ENCODE results near the gene LUC7L3.

The LUC7L3 gene

DNA sequence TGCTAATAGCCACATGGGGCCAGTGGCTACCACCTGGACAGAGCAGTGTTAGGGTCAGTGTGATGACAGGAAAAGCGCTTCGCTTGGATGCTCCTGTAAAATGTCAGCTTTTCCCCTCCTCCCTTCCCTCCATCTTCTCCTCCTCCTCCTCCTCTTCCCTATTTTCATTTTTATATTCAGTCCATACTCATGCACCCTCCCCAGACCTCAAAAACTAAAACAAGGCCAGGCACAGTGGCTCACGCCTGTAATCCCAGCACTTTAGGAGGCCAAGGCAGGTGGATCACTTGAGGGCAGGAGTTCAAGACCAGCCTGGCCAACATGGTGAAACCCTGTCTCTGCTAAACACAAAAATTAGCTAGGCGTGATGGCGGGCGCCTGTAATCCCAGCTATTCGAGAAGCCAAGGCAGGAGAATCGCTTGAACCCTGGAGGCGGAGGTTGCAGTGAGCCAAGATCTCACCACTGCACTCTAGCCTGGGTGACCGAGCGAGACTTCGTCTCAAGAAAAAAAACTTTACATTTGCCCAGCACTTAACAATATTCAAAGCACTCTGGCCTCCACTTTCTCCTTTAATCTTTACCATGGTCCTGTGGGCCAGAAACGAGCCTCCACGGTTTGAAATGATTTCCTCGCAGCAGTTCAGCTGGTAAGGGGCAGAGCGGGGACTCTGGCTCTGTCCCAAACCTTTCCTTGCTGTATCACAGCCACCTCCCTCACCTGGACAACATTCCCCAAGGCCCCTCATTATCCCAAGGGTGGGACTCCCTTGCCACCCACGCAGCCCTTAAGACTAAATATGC lies 33.5 kb upstream of the LUC7L3 start:
- DNase-seq (ENCODE audit: low spot score) (no peak), FAIRE-seq (no peak)

DNA sequence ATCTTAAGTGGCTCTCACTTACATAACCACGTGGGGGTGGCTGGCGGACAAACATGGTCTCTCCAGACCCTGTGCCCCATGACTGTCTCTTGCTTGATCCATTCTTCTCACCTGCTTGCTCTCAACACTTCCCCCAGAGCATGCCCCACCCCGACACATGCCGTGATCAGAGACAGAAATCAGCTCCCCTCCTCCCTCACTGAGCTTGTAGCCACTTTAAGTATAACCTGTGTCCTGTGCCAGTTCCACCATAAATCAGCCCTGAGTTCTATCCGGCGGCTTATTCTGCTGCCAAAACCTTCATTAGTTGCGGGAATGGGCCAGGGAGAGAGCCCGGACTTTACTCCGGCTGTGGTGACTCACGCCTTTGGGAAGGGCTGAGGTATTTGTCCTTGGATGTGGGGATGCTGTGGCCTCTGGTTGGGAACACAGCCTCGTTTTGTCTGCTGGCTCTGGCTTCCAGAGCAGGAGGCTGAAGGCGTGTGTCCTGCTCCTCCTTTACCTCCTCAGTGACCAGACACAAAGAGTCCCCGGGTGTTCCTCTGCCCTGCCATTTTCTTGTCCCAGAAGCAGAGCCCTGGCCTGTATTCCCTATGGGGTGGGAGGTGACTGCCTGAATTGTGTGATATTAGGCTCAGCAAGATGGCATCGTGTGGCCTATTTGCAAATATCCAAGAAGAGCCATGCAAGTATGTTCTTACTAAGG lies 32.8 kb upstream of the LUC7L3 start:
- FAIRE-seq = peak; percentile 94
- DNase-seq (ENCODE audit: low spot score) = peak; percentile 84

DNA sequence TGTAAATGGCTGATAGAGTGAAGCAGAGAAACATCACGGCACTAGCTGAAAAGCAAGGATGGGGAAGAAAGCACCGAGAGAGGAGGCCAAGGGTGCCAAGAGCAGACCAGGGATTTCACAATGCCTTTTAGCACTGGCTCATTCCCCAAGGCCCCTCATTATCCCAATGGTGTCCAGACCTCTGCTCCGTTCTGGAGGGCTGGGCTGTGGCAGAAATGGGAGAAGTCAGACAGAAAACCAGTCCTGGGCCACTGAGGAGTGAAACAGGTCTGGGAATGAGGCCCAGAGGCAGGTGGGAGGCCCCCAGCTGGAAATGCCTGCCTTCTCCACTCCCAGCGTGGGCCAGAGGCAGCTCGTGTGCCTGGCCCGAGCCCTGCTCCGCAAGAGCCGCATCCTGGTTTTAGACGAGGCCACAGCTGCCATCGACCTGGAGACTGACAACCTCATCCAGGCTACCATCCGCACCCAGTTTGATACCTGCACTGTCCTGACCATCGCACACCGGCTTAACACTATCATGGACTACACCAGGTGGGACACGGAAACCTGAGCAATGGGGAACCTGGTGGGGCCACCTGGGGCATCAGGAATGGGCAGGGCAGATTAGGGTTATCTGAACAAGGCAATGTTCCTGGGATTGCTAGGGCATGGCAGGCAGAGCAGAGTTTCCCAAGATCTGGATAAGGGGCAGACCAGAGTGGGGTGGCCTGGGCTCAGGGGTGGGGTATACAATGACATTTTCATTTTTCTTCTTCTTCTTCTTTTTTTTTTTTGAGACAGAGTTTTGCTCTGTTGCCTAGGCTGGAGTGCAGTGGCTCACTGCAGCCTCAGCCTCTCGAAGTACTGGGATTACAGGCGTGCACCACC lies 32.0 kb upstream of the LUC7L3 start:
- FAIRE-seq (no peak), DNase-seq (ENCODE audit: low spot score) (no peak)

DNA sequence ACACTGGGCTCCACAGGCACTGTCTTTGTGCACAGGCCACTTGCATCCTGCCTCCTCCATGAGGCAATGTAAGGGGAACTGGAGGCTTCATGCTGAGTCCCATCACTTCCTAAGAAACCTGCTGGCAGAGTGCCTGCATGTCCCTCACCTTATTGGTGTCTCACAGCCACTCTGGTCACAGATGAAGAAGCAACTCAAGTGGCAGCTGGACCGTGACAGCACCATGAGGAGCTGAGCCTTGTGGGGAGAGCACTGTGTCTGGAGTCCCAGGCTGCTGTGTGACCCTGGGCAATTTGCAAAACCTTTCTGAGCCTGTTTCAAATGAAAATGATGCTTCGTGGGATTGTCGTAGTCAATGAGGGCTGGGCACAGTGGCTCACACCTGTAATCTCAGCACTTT lies 31.2 kb upstream of the LUC7L3 start:
- peak; percentile 83 for DNase-seq (ENCODE audit: low spot score)
- FAIRE-seq = peak; percentile 84

DNA sequence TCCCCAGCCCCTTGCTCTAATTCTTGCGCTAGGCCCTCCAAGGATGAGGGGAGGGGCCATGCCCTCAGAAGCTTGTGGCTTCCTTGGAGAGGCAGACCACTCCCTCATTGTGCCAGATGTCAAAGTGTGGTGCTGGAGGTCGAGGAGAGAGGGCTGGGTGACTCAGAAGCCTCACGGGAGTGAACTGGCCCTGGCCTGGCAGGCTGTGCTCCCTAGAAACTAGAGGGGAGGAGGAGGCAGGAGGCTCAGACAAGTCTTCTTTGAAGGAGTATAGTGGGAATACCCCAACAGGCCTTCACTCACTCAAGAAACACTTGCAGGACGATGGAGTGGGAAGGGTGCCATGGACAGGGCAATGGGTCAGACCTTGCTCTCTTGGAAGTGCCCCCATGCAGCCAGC lies 30.2 kb upstream of the LUC7L3 start:
- DNase-seq (ENCODE audit: low spot score) = peak; percentile 83

DNA sequence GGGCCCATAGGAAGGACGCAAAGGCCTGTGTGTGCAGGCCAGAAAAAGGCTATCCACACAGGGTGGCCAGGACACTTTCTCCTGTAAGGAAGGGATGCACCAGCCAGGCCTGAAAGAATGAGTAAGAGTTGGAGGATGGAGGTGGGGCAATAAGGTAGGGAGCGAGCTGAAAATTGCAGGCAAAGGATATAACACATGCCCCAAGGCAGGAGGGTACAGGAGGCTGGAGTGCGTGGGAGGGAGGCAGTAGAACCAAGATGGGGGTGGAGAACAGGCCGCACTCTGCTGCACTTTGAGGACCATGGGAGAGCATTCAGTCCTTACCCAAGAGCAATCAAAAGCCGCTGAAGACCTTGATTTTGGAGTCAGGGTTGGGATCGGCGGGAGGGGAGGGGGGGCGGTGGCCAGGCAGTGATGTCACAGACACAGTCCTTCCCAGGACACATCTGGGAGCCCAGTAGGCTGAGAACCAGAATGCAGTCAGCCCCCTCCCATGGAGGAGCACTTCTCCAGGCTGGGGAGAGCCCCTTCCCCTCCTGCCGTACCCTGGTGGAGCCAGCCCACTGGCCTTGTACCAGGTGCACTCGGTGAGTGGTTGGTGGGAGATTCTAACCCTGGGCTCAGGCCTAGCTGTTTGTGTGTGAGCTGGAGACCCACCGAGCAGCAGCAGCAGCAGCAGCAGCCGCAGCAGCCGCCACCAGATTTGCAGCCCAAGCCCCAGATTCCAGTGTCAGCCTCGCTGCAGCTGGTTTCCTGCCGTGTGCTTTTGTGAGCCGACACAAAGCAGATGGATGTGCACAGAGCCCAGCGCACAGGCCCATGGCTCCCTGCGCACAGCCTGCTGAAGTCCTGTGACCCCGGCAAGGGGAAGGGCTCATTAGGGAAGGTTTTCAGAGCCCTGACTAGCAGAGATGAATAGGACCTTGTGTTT lies 29.2 kb upstream of the LUC7L3 start:
- DNase-seq (ENCODE audit: low spot score) = peak; percentile 43

More for the DNA sequence above, 30.2 kb upstream of the LUC7L3 start:
- FAIRE-seq = peak; percentile 89

DNA sequence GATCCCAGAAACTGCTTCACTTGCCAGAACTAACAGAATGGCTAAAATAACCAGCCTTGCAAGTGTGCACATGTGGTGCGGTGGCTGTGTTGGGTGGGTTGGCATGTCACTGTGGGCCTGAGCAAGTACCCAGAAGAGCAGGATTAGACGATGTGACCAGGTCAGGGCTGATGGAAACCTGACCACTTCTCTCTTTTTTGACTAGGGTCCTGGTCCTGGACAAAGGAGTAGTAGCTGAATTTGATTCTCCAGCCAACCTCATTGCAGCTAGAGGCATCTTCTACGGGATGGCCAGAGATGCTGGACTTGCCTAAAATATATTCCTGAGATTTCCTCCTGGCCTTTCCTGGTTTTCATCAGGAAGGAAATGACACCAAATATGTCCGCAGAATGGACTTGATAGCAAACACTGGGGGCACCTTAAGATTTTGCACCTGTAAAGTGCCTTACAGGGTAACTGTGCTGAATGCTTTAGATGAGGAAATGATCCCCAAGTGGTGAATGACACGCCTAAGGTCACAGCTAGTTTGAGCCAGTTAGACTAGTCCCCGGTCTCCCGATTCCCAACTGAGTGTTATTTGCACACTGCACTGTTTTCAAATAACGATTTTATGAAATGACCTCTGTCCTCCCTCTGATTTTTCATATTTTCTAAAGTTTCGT lies 28.4 kb upstream of the LUC7L3 start:
- FAIRE-seq (no peak), DNase-seq (ENCODE audit: low spot score) (no peak)

More for the DNA sequence above, 29.2 kb upstream of the LUC7L3 start:
- FAIRE-seq = no peak

DNA sequence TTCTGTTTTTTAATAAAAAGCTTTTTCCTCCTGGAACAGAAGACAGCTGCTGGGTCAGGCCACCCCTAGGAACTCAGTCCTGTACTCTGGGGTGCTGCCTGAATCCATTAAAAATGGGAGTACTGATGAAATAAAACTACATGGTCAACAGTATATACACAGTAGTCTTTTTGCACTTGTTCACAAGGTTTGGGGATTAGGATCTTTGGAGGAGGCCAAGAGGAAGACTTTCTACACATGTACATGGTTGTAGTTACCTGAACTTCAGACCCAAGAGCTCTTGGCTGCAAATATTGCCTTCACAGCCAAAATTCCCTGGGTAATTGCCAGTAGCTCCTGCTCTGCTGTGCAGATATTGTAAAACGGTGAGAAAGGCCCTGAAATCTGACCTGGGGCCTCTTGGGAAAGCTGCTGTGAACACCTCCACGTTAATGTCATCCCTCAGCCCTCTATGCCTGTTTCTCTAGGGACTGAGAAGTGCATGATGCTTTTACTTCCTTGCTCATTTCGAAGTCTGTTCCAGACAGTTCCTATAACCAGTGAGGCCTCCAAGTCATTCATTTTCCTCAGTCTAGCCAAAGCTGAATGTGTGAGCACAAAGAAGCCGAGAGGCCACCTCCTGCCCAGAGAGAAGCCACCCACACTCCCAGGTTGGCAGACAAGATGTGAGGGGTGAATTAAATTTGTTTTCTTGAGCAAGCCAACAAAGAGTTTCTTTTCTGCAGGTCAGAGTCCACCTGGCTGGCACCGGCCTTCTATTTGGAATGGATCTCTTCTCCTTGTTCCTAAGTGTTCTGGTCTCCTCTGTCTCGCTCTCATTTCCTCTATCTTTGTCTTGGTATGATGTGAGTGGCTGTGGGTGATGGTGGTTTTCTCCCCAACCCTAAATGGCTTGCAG lies 27.6 kb upstream of the LUC7L3 start:
- no peak for FAIRE-seq
- DNase-seq (ENCODE audit: low spot score) = no peak

DNA sequence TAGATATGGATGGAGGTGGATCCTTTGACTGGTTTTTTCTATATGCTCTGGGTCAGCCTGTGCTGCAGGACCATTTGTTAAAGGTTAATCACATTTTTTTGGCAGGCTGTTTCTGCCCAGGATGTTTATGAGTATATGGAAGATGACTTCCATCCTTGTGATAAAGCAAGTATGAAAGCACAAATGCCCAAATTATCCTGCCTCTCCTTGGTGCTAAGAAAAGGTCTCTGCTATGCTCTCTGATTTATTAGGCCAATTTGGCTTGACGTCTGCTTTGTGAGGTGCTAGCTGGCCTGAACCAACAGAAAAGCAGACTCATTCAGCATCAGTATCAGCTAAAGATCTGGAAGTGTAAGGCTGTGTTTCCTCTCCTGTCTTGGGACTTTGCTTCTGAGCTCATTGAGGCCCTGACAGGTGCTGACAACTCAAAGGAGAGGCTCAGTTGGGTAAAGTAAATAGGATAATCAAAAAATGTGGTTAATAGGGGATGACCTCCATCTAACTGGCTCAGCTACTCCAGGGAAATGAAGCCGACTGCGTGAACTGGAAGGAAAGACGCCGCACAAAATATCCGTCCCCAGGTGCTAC lies 26.9 kb upstream of the LUC7L3 start:
- DNase-seq (ENCODE audit: low spot score) = no peak

DNA sequence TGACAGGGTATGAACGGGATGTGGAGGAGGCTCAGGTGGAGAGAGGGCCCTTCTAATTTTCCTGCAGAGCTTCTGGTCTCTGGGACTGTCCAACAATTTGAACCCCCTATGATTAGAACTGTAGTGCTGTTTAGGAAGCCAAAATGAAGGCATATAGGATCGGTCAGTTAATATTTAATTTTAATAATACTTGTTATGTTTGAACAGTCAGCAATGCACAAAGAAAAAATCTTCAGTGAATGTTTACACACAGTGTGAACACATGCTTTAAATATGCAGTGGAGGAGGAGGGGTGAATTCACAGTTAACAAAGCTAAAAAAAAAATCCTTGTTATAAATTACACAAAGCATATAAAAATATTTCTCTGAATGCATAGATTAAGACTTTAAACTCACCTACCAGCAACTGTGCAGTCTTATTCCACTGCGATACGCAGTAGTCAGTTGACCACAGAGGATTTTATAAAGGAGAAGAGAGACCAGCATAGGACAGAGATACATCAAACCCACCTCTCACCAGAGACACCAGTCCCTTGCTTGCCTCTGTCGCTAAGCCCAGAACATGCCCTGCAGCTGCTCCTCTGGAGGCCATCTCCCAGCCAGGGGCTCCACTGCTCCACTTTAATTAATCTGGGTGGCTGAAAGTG lies 26.2 kb upstream of the LUC7L3 start:
- DNase-seq (ENCODE audit: low spot score) = peak; percentile 63

More for the DNA sequence above, 26.9 kb upstream of the LUC7L3 start:
- FAIRE-seq = no peak

DNA sequence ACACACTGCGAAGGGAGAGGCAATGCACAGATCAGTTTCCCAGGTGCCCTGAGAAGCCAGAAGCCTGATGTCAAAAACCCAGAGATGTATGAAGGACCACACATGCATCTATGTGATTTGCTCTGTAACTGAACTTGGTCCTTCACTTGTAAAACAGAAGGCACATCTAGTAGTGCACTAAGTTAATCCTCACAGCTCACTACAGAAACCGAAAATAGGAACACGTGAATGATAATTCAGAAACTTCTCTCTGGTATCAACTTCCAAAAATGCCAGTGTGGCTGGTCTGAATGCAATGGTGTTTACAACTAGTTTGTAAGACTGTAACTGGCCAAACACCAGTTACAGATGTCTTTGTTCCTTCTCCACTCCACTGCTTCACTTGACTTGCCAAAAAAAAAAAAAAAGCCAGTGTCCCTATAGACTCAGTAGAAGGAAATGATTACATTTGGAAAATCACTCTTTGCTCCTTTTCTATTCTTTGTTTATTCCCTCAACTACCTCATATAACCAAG lies 23.0 kb upstream of the LUC7L3 start:
- no peak for FAIRE-seq

More for the DNA sequence above, 26.2 kb upstream of the LUC7L3 start:
- peak; percentile 90 for FAIRE-seq

DNA sequence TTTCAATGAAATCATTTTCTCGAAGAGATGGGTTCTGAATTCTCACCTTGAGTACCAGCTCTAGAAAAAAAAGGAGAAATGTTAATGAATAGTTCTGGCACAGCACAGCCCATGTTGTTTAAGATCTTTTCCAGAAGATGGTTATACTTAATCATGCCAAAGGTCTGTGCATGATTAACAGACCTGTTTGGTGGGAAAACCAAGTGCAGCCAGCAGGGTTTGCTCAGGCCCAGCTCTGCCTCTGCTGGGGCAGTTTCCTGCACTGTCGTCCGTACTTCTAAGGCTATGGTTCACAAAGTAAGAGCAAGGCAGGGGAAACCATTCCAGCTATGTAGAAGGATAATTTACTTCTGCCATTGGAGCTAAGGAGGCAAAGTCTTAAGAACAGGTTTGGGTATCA lies 22.3 kb upstream of the LUC7L3 start:
- no peak for DNase-seq (ENCODE audit: low spot score)
- FAIRE-seq = no peak

More for the DNA sequence above, 23.0 kb upstream of the LUC7L3 start:
- DNase-seq (ENCODE audit: low spot score) = no peak

DNA sequence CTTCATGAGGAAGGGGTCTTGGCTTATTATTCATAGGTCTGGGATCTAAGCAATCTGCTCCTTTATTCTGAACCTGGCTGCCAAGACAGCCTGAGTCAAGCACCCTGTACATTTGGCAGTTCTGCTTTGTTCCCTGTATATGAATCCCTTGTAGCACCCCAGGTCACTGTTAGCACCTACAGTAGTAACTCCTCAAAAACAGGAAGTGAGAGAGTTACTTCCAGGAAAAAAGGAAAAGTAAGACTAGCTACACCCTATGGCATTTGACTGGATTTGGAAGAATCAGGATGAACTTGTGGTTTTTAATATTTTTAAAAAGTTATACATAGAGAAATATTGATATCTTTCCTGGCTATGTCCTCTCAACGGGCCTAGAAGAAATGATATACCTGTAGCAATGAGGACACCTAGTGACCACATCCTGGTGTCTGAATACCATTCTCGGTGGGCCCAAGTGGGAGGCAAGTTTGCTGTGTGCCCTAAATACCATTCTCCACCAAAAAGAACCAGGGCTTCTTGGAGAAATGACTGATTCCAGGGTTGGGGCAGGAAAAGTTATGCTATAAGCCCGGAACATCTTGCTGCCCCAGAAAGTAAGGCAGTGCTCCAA lies 21.6 kb upstream of the LUC7L3 start:
- no peak for FAIRE-seq
- DNase-seq (ENCODE audit: low spot score) = no peak

DNA sequence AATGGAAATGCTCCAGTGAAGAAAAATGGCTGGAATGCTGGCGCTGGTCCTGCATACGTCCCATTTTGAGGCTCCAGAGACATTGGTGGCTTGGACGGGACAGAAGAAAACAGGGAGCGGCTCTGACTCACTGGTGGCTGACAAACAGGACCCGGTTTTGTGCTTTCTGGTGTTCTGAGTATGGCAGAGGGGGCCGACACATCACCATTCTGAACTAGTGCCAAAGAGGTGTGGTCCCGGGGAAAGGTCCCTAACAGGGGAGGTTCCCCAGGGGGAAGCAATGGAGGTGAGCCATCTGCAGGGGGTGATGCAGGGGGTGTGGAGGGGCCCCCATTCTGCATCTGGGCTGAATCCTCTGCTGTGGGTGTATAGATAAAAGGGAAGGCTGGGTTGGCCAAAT lies 20.0 kb upstream of the LUC7L3 start:
- no peak for DNase-seq (ENCODE audit: low spot score)
- FAIRE-seq = no peak

DNA sequence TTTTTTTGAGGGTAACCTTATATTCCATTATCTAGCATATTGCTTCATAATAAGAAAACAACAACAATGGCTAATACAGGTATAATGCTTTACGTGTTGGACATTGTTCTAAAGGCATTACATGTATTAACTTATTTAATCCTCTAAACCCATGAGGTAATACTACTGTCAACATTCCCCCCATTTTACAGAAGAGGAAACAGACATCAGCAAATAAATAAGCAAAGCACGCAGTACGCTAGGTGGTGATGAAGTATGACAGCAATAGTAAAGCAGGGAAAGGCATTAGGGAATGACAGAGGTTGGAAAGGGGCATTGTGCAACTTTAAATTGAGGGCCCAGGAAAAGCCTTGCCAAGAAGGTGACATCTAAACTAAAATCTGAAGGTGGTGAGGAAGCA lies 16.2 kb upstream of the LUC7L3 start:
- no peak for DNase-seq (ENCODE audit: low spot score)
- no peak for FAIRE-seq

DNA sequence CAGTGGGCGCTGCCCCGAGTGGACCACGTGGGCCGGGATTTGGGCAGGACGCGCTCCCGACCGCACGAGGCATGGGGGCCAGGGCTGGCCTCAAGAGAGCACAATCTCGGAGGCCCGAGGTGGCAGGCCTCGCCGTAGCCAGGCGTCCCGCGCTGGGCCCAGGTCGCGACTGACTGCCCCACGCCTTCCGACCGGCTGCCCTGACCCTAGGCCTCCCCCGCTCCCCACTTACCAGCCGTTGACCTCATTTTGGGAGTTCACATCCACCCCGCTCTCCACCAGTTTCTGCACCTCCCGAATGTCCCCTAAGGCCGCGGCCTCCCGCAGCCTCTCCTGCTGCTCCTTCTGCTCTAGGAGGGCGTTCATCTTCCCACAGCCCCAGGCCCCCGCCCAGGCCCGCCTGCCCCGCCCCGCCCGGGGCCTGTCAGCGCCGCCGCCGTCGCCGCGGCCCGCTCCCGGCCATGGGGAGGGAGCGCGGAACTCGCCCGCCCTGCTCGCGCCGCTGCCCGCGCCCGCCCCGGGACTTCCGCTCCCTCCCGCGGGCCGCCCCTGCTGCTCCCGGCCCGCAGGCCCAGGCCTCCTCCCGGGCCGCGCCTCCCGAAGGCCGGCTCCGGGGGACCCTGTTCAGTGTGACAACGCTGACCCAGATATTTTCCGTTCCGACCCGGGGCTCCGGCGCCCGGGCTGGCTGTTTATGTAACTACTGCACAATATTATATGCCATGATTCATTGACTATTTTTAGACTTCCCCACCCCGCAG lies 11.9 kb upstream of the LUC7L3 start, which contains the start of gene ANKRD40:
TSS of gene ANKRD40 (minus strand) at position 626 of the 761 bp plus-strand sequence. CDS start at position 366, 260 bp downstream.
- DNase-seq (ENCODE audit: low spot score) (peak; percentile 86), FAIRE-seq (peak; percentile 18)
